ENCODE results near the gene MOV10L1.

DNA sequence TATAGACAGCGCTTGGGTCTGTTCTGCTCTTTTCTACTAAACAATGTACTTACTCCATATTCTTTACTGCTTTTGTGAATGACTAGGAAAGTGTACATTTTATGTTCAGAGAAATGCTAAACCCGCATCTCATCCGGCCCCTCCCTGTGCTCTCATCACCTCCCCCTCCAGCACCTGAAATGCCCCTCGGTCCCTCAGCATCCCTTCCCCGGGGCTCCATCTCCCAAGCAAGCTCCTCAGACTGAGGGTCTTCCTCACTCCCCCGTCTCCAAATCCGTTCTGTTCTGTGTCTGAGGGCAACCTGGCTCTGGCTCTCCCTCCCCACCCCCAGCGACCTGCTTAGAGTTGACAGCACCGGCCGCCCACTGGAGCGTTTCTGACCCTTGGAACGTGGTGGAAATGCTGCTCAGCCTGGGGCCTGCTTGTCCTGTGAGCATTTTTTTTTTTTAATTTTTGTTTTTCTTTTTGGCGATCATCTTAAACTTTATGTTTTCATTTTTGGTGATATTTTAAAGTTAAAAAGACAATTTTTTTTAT is 112.4 kb downstream of the MOV10L1 start:
- TF ChIP-seq, protein P1, sequence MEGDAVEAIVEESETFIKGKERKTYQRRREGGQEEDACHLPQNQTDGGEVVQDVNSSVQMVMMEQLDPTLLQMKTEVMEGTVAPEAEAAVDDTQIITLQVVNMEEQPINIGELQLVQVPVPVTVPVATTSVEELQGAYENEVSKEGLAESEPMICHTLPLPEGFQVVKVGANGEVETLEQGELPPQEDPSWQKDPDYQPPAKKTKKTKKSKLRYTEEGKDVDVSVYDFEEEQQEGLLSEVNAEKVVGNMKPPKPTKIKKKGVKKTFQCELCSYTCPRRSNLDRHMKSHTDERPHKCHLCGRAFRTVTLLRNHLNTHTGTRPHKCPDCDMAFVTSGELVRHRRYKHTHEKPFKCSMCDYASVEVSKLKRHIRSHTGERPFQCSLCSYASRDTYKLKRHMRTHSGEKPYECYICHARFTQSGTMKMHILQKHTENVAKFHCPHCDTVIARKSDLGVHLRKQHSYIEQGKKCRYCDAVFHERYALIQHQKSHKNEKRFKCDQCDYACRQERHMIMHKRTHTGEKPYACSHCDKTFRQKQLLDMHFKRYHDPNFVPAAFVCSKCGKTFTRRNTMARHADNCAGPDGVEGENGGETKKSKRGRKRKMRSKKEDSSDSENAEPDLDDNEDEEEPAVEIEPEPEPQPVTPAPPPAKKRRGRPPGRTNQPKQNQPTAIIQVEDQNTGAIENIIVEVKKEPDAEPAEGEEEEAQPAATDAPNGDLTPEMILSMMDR (IDR thresholded peaks at IDR 0.05): no peak
- TF ChIP-seq POLR2A (IDR thresholded peaks at IDR 0.05): no peak

Data from Peyer's patch (tissue), 4 donors.